Loucy (cell line): ENCODE measurements around the gene KIF22.

Experiments used
- H2AFZ ChIP-seq: fragments of 200-600 bp; sonication (generic); 2 replicates; pipeline ENCODE4 v1.6.0; 2016; ENCODE audit warnings: antibody characterized with exemption, mild to moderate bottlenecking, low read length, moderate library complexity
- H3F3A ChIP-seq: fragments of 200-600 bp; 2 replicates; pipeline ENCODE4 v1.6.0; 2016; ENCODE audit warnings: antibody characterized with exemption, low read depth, mild to moderate bottlenecking
- H3K27me3 ChIP-seq: fragments of 200-600 bp; sonication (generic); 2 replicates; pipeline ENCODE4 v1.6.1; 2014; ENCODE audit warnings: low read length, mild to moderate bottlenecking; ENCODE audit not compliant: insufficient read depth, poor library complexity, severe bottlenecking
- H3K36me3 ChIP-seq: fragments of 200-600 bp; sonication (generic); 2 replicates; pipeline ENCODE4 v1.6.1; 2016; ENCODE audit warnings: low read length; ENCODE audit not compliant: insufficient read depth
- H3K4me1 ChIP-seq: fragments of 200-600 bp; sonication (generic); 2 replicates; pipeline ENCODE4 v1.5.1; 2014; ENCODE audit warnings: low read length, mild to moderate bottlenecking; ENCODE audit not compliant: insufficient read depth, poor library complexity, severe bottlenecking
- H3K4me2 ChIP-seq: fragments of 200-600 bp; sonication (generic); 2 replicates; pipeline ENCODE4 v1.6.0; 2014; ENCODE audit warnings: antibody characterized with exemption, low read length, low read depth, mild to moderate bottlenecking; ENCODE audit not compliant: poor library complexity, severe bottlenecking
- H3K4me3 ChIP-seq: fragments of 200-600 bp; sonication (generic); 2 replicates; pipeline ENCODE4 v1.5.1; 2014; ENCODE audit warnings: low read length, mild to moderate bottlenecking, mixed read lengths; ENCODE audit not compliant: poor library complexity, severe bottlenecking
- H3K79me2 ChIP-seq: fragments of 200-600 bp; sonication (generic); 2 replicates; pipeline ENCODE4 v1.6.1; 2014; ENCODE audit warnings: low read length; ENCODE audit not compliant: insufficient read depth
- H3K9ac ChIP-seq: fragments of 200-600 bp; sonication (generic); 2 replicates; pipeline ENCODE4 v1.6.0; 2014; ENCODE audit warnings: mild to moderate bottlenecking, low read depth, low read length, moderate library complexity; ENCODE audit not compliant: poor library complexity, severe bottlenecking
- H3K9me2 ChIP-seq: fragments of 200-600 bp; sonication (generic); replicated peaks from 2 replicates; pipeline ENCODE4 v1.6.1; 2016; ENCODE audit warnings: low read depth, low read length, mixed read lengths
- H3K9me3 ChIP-seq: fragments of 200-600 bp; sonication (generic); 2 replicates; pipeline ENCODE4 v1.6.1; 2014; ENCODE audit warnings: mild to moderate bottlenecking, antibody characterized with exemption, low read length, low read depth; ENCODE audit not compliant: insufficient read depth
- H4K20me1 ChIP-seq: fragments of 200-600 bp; sonication (generic); 2 replicates; pipeline ENCODE4 v1.6.0; 2014; ENCODE audit warnings: antibody characterized with exemption, low read length, mild to moderate bottlenecking; ENCODE audit not compliant: insufficient read depth, poor library complexity, severe bottlenecking
- EZH2phosphoT487 ChIP-seq: fragments of 200-600 bp; IDR thresholded peaks from 2 replicates; pipeline ENCODE4 v1.6.1; 2018; ENCODE audit warnings: antibody characterized with exemption, mild to moderate bottlenecking, moderate library complexity, borderline replicate concordance
- TF ChIP-seq, protein P1 (sequence below): fragments of 200-600 bp; sonication (generic); conservative IDR thresholded peaks from 2 replicates; pipeline ENCODE4 v1.5.1; 2014; ENCODE audit warnings: mild to moderate bottlenecking, antibody characterized with exemption, low read length

Gene KIF22

GRCh38 chr16:29790183-29790948, at the start of gene KIF22:
TSS of gene KIF22 (plus strand) at chr16:29790751. CDS start at chr16:29790760, 9 bp downstream.
- H3K79me2 ChIP-seq: peaks cover 54% of the 10 kb centered on the region
- peak within 1 kb of the TSS; percentile 97 for H3K4me3 ChIP-seq
- peaks cover 5% of the 10 kb centered on the region for H3K27me3 ChIP-seq
- peak within 1 kb of the TSS; percentile 98 for H3K4me2 ChIP-seq
- H3K36me3 ChIP-seq: peaks cover 9% of the 10 kb centered on the region; the same call in 1 of the 2 replicates
- peaks cover 18% of the 10 kb centered on the region for H4K20me1 ChIP-seq
- no peaks in the 10 kb centered on the region for H3F3A ChIP-seq
- no peaks in the 10 kb centered on the region for H3K9me2 ChIP-seq
- H3K4me1 ChIP-seq: peaks cover 39% of the 10 kb centered on the region
- no peaks in the 10 kb centered on the region for H3K9me3 ChIP-seq
- TF ChIP-seq EZH2phosphoT487: no peak
- TF ChIP-seq, protein P1, sequence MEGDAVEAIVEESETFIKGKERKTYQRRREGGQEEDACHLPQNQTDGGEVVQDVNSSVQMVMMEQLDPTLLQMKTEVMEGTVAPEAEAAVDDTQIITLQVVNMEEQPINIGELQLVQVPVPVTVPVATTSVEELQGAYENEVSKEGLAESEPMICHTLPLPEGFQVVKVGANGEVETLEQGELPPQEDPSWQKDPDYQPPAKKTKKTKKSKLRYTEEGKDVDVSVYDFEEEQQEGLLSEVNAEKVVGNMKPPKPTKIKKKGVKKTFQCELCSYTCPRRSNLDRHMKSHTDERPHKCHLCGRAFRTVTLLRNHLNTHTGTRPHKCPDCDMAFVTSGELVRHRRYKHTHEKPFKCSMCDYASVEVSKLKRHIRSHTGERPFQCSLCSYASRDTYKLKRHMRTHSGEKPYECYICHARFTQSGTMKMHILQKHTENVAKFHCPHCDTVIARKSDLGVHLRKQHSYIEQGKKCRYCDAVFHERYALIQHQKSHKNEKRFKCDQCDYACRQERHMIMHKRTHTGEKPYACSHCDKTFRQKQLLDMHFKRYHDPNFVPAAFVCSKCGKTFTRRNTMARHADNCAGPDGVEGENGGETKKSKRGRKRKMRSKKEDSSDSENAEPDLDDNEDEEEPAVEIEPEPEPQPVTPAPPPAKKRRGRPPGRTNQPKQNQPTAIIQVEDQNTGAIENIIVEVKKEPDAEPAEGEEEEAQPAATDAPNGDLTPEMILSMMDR: peak; percentile 72
- H3K9ac ChIP-seq: peak within 1 kb of the TSS; percentile 97
- H2AFZ ChIP-seq: peak within 1 kb of the TSS; percentile 89

DNA sequence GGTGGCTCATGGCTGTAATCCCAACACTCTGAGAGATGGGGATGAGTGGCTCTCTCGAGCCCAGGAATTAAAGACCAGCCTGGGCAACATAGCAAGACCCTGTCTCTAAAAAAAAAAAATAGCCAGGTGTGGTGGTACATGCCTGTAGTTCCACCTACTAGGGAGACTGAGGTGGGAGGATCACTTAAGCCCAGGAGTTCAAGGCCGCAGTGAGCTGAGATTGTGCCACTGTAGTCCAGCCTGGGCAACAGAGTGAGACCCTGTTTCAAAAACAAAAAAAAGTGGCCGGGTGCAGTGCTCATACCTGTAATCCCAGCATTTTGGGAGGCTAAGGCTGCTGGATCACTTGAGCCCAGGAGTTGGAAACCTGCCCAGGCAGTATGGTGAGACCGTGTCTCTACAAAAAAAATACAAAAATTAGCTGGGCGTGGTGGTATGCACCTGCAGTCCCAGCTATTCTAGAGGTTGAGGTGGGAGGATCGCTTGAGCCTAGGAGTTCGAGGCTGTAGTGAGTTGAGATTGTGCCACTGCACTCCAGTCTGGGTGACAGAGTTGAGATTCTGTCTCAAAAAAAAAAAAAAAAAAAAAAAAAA, 47.8 kb upstream of the KIF22 start:
- no peak for TF ChIP-seq EZH2phosphoT487
- TF ChIP-seq, protein P1: no peak

GRCh38 chr16:29743475-29743826, 47.1 kb upstream of the KIF22 start:
- peaks cover 60% of the 10 kb centered on the region for H3K4me1 ChIP-seq
- H3K9ac ChIP-seq: peak overlapping the region; percentile 87
- no peaks in the 10 kb centered on the region for H3K36me3 ChIP-seq
- H3K4me3 ChIP-seq: no peak overlapping the region
- H3K79me2 ChIP-seq: peaks cover 35% of the 10 kb centered on the region
- H3K9me3 ChIP-seq: no peaks in the 10 kb centered on the region
- no peaks in the 10 kb centered on the region for H3K9me2 ChIP-seq
- H3K27me3 ChIP-seq: no peaks in the 10 kb centered on the region
- TF ChIP-seq, protein P1: no peak
- no peak for TF ChIP-seq EZH2phosphoT487
- H3F3A ChIP-seq: no peaks in the 10 kb centered on the region; the same call in 1 of the 2 replicates
- H3K4me2 ChIP-seq: peak overlapping the region; percentile 91
- H2AFZ ChIP-seq: no peak overlapping the region
- no peaks in the 10 kb centered on the region for H4K20me1 ChIP-seq

More for the DNA sequence above, 47.8 kb upstream of the KIF22 start:
- Histone ChIP-seq H3K9me2 (no peaks in the 10 kb centered on the region), H3K27me3 (no peaks in the 10 kb centered on the region), H3K4me3 (no peak overlapping the region), H4K20me1 (no peaks in the 10 kb centered on the region), H3K9ac (no peak overlapping the region), H3K4me1 (peaks cover 60% of the 10 kb centered on the region), H3K79me2 (peaks cover 35% of the 10 kb centered on the region), H3K36me3 (no peaks in the 10 kb centered on the region), H3F3A (no peaks in the 10 kb centered on the region; the same call in 1 of the 2 replicates), H2AFZ (no peak overlapping the region), H3K4me2 (no peak overlapping the region), H3K9me3 (no peaks in the 10 kb centered on the region)
